ENCODE data around the gene ARHGAP45. TPM values are rescaled to one million over a fixed set of nuclear protein-coding genes. Genes with fewer than 3 reads are reported as not detected.
"Not testable (repeated sequence)": the region's sequence is repeated elsewhere in the genome, so short reads cannot be mapped to it uniquely, and the experiment has no call there.

ARHGAP45 gene
- total RNA-seq, 2 donors from 2014 or later, result 13.2 to 23.4 TPM

DNA sequence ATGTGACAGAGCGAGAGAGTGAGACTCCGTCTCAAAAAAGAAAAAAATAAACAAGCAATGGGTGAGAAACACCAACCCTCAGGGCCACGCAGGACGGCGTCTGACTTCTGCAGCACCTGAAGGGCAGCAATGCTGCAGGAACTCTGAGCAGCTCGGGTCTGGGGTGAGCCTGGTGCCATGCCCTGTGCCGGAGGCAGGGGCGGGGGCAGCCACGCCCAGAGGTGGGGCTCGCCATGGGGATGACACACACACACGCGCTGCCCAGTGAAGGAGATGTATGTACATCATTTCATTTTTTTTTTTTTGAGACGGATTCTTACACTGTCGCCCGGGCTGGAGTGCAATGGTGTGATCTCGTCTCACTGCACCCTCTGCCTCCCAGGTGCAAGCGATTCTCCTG lies 61.1 kb downstream of the ARHGAP45 start:
- H3K4me1 ChIP-seq, result peaks cover 17% of the 10 kb centered on the region
- TF ChIP-seq, protein P1, sequence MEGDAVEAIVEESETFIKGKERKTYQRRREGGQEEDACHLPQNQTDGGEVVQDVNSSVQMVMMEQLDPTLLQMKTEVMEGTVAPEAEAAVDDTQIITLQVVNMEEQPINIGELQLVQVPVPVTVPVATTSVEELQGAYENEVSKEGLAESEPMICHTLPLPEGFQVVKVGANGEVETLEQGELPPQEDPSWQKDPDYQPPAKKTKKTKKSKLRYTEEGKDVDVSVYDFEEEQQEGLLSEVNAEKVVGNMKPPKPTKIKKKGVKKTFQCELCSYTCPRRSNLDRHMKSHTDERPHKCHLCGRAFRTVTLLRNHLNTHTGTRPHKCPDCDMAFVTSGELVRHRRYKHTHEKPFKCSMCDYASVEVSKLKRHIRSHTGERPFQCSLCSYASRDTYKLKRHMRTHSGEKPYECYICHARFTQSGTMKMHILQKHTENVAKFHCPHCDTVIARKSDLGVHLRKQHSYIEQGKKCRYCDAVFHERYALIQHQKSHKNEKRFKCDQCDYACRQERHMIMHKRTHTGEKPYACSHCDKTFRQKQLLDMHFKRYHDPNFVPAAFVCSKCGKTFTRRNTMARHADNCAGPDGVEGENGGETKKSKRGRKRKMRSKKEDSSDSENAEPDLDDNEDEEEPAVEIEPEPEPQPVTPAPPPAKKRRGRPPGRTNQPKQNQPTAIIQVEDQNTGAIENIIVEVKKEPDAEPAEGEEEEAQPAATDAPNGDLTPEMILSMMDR (IDR thresholded peaks at IDR 0.05), result no peak
- TF ChIP-seq POLR2A (IDR thresholded peaks at IDR 0.05), result no peak
- no peaks in the 10 kb centered on the region for H3K27me3 ChIP-seq
- H3K36me3 ChIP-seq (replicated peaks in 1 of 2; ENCODE audit: insufficient read depth in 1 of 2, low read depth in 2 of 2), result peaks cover 17 to 21% of the 10 kb centered on the region in 2 donors
- no peak overlapping the region for H3K27ac ChIP-seq
- 94 to 97% methylated on average over 17 of the region's 17 CpGs for WGBS, 2 donors
- no peaks in the 10 kb centered on the region for H3K9me3 ChIP-seq
- ATAC-seq (no peak), DNase-seq (no peak)
- no peak overlapping the region for H3K4me3 ChIP-seq
- intact Hi-C loops (cut with DNase I), result no loop called here

DNA sequence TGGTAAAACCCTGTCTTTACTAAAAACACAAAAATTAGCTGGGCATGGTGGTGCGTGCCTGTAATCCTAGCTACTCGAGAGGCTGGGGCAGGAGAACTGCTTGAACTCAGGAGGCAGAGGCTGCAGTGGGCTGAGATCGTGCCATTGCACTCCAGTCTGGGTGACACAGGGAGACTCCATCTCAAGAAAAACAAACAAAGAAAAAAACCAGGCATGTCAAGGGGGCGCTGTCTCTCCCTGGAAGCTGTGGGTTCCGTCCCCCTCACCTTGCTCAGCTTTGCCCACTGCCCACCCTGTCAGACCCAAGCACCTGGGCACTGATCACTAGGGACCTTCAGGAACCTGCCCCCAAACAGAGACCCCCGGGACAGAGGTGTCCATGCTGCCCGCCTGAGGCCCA lies 62.1 kb downstream of the ARHGAP45 start:
- H3K9me3 ChIP-seq; ATAC-seq; intact Hi-C loops (cut with DNase I); H3K27me3 ChIP-seq; DNase-seq; H3K27ac ChIP-seq; H3K4me3 ChIP-seq: not testable (repeated sequence)
- WGBS, 2 donors, result 87 to 97% methylated on average over 4 to 7 of the region's 7 CpGs
- Histone ChIP-seq H3K4me1 (peaks cover 27% of the 10 kb centered on the region), H3K36me3 (replicated peaks in 1 of 2; ENCODE audit: insufficient read depth in 1 of 2, low read depth in 2 of 2) (peaks cover 8 to 14% of the 10 kb centered on the region in 2 donors)

DNA sequence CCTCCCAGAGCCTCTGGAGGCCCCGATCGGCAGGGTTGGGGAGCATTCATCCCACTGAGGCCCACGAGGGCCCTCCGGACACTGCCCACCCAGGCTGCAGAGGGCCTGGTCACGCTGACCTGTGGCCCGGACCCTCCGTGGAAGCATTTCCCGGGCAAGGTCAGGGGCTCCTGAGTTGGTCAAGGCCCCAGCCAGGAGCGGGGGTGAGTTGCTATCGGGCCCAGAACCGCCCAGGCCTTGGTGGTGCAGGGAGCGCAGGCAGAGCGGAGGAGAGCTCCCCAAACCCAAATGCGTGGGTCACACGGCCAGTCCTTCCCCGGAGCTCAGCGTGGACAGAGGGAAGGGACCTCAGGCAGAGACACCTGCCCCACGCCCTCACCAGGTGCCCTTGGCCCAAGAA lies 62.6 kb downstream of the ARHGAP45 start:
- Histone ChIP-seq H3K9me3 (no peaks in the 10 kb centered on the region), H3K27ac (no peak overlapping the region), H3K4me3 (no peak overlapping the region), H3K4me1 (peaks cover 27% of the 10 kb centered on the region), H3K27me3 (no peaks in the 10 kb centered on the region), H3K36me3 (replicated peaks in 1 of 2; ENCODE audit: insufficient read depth in 1 of 2, low read depth in 2 of 2) (peaks cover 8 to 10% of the 10 kb centered on the region in 2 donors)
- DNase-seq, result no peak
- 95 to 96% methylated on average over 4 to 16 of the region's 18 CpGs for WGBS, 2 donors
- no peak for ATAC-seq
- intact Hi-C loops (cut with DNase I), result no loop called here
- TF ChIP-seq, protein P1 (IDR thresholded peaks at IDR 0.05), result no peak

DNA sequence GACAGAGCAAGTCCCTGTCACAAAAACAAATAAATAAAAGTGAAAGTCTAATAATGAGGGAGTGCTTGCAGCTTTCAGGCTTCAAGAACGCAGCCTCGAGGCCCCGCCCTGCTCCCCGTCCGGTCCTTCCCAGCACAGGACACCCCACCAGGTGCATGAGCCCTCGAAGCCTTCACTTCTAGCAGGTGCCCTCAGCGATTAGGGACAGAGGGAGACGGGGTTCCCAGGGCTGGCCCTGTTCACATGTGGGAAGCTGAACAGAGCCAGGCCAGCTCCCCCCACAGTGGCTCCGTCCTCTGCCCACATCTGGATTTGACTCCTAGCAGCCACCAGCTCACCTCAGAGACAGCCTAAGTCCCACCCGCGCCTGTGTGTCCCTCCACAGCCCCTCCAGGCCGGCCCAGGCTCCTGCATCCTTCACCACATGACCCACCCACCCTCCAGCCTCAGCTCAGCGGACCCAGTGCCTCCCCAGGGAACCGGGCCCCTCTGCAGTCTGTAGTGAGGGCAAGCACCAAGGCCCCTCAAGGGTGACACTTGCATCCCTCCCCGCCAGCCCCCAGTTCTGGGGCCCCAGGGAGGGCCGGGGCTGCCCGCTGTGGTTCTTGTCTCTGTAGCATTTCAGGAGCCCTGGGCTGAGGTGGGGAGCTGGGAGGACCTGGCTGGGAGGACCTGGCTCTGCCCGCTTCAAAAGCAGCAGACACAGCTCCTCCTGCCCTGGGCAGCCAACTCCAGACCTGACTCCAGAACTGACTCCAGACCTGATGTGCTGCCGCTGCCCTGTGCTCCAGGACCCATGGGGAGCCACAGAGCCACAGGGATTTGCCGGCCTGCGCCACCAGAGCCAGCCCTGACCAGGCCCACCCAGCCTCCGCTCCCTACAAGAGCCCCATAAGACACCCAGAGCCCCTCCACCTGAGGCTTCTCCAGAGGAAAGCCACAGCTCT lies 64.1 kb downstream of the ARHGAP45 start:
- DNase-seq (no peak), ATAC-seq (no peak)
- intact Hi-C loops (cut with DNase I), result no loop called here
- Histone ChIP-seq H3K4me3 (no peak overlapping the region), H3K4me1 (peaks cover 27% of the 10 kb centered on the region), H3K36me3 (replicated peaks in 1 of 2; ENCODE audit: insufficient read depth in 1 of 2, low read depth in 2 of 2) (peaks cover 8% of the 10 kb centered on the region in 2 donors), H3K27ac (peak overlapping the region in 3 of 4 donors; percentile 44 to 86 (median 79)), H3K27me3 (no peaks in the 10 kb centered on the region), H3K9me3 (no peaks in the 10 kb centered on the region)
- 77 to 79% methylated on average over 10 to 22 of the region's 22 CpGs for WGBS, 2 donors
- TF ChIP-seq, protein P1 (IDR thresholded peaks at IDR 0.05), result no peak
- no peak for TF ChIP-seq POLR2A (IDR thresholded peaks at IDR 0.05)

DNA sequence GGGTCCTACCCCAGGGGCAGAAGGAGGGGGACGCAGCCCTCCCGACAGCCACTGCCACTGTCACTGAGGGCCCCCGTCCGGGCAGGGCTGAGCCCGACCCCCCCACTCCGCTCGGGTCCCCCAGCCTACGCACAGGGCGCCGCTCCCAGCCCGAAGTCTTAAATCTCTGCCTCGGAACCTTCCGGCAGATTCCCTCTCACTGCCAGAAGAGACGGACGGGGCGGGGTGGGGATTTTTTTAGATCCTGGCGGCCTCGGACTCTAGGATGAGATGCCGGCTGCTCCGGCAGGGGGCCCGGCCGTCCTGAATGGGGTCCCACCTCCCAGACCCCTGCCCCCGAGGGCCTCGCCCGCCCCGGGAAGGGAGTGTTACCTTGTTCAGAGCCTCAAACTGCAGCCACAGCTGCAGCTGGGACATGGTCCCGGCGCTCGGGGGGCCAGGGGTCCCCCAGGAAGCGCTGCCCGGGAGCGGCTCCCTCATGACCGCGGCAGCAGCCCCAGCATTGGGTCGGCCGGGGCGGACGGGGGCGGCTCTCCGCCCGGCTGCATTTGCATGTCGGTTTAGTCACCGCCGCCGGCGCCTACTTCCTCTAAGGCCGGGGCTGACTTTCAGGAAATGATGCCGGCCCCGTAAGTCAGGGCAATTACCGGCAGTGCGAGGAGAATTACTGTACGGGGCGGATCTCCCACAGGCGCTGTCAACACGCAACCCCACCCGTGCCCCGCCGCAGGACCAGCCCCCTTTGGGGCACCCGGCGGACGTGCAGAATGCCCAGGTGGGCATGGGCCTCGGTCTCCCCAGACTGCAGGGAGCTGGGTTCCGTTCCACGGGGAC lies 65.0 kb downstream of the ARHGAP45 start:
- WGBS, 2 donors, result 48 to 89% methylated on average over 32 to 63 of the region's 64 CpGs
- Histone ChIP-seq H3K4me3 (no peak overlapping the region), H3K9me3 (no peaks in the 10 kb centered on the region), H3K36me3 (replicated peaks in 1 of 2; ENCODE audit: insufficient read depth in 1 of 2, low read depth in 2 of 2) (peaks cover 4 to 6% of the 10 kb centered on the region in 2 donors), H3K27me3 (no peaks in the 10 kb centered on the region), H3K27ac (peak overlapping the region; percentile 44 to 86 (median 70)), H3K4me1 (peaks cover 27% of the 10 kb centered on the region)
- DNase-seq, result peak; percentile 51 to 85 (median 66)
- intact Hi-C loops (cut with DNase I), result no loop called here
- peak; percentile 58 for ATAC-seq
- TF ChIP-seq POLR2A (IDR thresholded peaks at IDR 0.05), result peak in 2 of 3 donors; percentile 30 to 47
- TF ChIP-seq, protein P1 (IDR thresholded peaks at IDR 0.05), result no peak

Measured in body of pancreas (tissue), 4 donors.